Memory B cell (primary cell): ENCODE data around the gene BCR.
"Not testable (repeated sequence)": the region's sequence is repeated elsewhere in the genome, so short reads cannot be mapped to it uniquely, and the experiment has no call there.

Experiments
- ATAC-seq: fragments of 150-1000 bp; cut with Tn5 transposase; 2 replicates; pipeline ENCODE4 v1.10.0; 2021; ENCODE audit warnings: low read depth, mild to moderate bottlenecking, moderate library complexity
- DNase-seq, 2 donors: peaks; one replicate each; pipeline ENCODE4 v3.0.0; 2022; ENCODE audit warnings: low spot score in 2 of 2
- H3K27ac Mint-ChIP-seq: one replicate; pipeline ENCODE4 v1.8.0; 2022; ENCODE audit warnings: mild to moderate bottlenecking, moderate library complexity, mixed read lengths
- H3K27me3 Mint-ChIP-seq: one replicate; pipeline ENCODE4 v1.8.0; 2022; ENCODE audit warnings: mixed read lengths
- H3K36me3 Mint-ChIP-seq: one replicate; pipeline ENCODE4 v1.8.0; 2022; ENCODE audit warnings: mild to moderate bottlenecking, mixed read lengths
- H3K4me1 Mint-ChIP-seq: one replicate; pipeline ENCODE4 v1.8.0; 2022; ENCODE audit warnings: mixed read lengths
- H3K4me3 Mint-ChIP-seq: one replicate; pipeline ENCODE4 v1.8.0; 2022; ENCODE audit warnings: mild to moderate bottlenecking, moderate library complexity, mixed read lengths
- H3K9me3 Mint-ChIP-seq: one replicate; pipeline ENCODE4 v1.8.0; 2022; ENCODE audit warnings: mixed read lengths

The BCR gene

DNA sequence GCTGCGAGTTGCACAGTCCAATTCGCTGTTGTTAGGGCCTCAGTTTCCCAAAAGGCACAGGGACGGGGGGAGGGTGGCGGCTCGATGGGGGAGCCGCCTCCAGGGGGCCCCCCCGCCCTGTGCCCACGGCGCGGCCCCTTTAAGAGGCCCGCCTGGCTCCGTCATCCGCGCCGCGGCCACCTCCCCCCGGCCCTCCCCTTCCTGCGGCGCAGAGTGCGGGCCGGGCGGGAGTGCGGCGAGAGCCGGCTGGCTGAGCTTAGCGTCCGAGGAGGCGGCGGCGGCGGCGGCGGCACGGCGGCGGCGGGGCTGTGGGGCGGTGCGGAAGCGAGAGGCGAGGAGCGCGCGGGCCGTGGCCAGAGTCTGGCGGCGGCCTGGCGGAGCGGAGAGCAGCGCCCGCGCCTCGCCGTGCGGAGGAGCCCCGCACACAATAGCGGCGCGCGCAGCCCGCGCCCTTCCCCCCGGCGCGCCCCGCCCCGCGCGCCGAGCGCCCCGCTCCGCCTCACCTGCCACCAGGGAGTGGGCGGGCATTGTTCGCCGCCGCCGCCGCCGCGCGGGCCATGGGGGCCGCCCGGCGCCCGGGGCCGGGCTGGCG lies at the start of gene BCR:
Gene BCR (plus strand): TSS at position 209 of the 592 bp plus-strand sequence. CDS start 452 bp downstream, outside the sequence.
- peak within 1 kb of the TSS; percentile 83 for H3K4me3 Mint-ChIP-seq
- ATAC-seq (peak; percentile 72), DNase-seq (peak; percentile 30 to 44)
- peak within 1 kb of the TSS; percentile 54 for H3K27ac Mint-ChIP-seq
- H3K36me3 Mint-ChIP-seq, result no peaks in the 10 kb centered on the region
- H3K9me3 Mint-ChIP-seq, result peaks cover 3% of the 10 kb centered on the region
- H3K27me3 Mint-ChIP-seq, result no peaks in the 10 kb centered on the region
- peaks cover 42% of the 10 kb centered on the region for H3K4me1 Mint-ChIP-seq

GRCh38 chr22:23130697-23131096 lies 49.6 kb upstream of the BCR start:
- ATAC-seq (no peak), DNase-seq (no peak)
- Mint-ChIP-seq H3K4me1 (peaks cover 5% of the 10 kb centered on the region), H3K4me3 (no peak overlapping the region), H3K27ac (no peak overlapping the region), H3K36me3 (no peaks in the 10 kb centered on the region), H3K9me3 (no peaks in the 10 kb centered on the region), H3K27me3 (no peaks in the 10 kb centered on the region)

GRCh38 chr22:23131931-23132330 lies 48.4 kb upstream of the BCR start:
- no peak for ATAC-seq
- H3K4me3 Mint-ChIP-seq, result no peak overlapping the region
- H3K9me3 Mint-ChIP-seq, result no peaks in the 10 kb centered on the region
- no peak for DNase-seq
- H3K36me3 Mint-ChIP-seq, result no peaks in the 10 kb centered on the region
- H3K4me1 Mint-ChIP-seq, result peaks cover 10% of the 10 kb centered on the region
- no peaks in the 10 kb centered on the region for H3K27me3 Mint-ChIP-seq
- no peak overlapping the region for H3K27ac Mint-ChIP-seq

DNA sequence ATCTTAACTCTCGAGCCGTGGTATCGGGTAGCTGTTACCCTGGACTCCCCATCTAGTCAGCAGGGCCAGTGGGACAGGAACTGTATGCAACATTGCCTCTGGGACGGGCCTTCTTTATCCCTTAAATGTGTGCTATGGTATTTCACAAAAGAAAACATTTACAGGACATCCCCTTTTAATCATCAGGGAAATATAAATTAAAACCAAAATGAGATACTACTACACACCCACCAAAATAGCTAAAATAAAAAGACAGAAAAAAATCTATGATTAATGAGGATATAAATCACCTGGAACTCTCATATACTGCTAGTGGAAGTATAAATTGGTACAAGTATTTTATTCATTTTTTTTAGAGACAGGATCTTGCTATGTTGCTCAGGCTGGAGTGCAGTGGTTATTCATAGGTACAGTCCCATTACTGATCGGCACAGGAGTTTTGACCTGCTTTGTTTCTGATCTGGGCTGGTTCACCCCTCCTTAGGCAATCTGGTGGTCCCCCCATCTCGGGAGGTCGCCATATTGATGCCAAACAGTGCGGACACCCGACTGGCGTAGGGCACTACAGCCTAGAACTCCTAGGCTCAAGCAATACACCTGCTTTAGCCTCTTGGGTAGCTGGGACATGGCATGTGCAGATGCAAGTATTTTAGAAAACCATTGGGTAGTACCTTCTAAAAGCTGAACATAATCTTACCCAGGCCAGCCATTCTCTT lies 47.8 kb upstream of the BCR start:
- no peaks in the 10 kb centered on the region for H3K9me3 Mint-ChIP-seq
- no peaks in the 10 kb centered on the region for H3K36me3 Mint-ChIP-seq
- no peaks in the 10 kb centered on the region for H3K27me3 Mint-ChIP-seq
- H3K27ac Mint-ChIP-seq, result no peak overlapping the region
- peaks cover 10% of the 10 kb centered on the region for H3K4me1 Mint-ChIP-seq
- ATAC-seq (no peak), DNase-seq (no peak)
- H3K4me3 Mint-ChIP-seq, result no peak overlapping the region

DNA sequence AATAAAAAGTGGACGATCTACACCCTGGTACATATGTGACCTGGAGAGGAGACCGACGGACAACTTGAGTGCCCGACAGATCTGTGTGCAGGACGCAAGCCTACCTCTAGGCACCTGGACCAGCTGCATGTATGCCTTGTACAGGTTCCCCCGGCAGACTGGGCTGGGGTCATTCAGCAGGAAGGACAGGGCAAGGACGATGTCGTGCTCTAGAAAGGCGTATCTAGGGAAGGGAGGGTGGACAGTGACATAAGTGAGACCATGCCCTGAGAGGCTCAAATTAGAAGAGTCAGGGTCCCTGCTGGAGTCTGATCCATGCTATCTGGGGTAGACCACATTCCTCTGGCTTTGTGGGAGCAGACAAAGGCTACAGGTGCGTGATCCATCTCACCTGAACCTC lies 46.4 kb upstream of the BCR start:
- Mint-ChIP-seq H3K4me1 (peaks cover 11% of the 10 kb centered on the region), H3K27ac (no peak overlapping the region), H3K36me3 (no peaks in the 10 kb centered on the region), H3K4me3 (no peak overlapping the region), H3K9me3 (no peaks in the 10 kb centered on the region), H3K27me3 (no peaks in the 10 kb centered on the region)
- no peak for ATAC-seq
- DNase-seq, result no peak

DNA sequence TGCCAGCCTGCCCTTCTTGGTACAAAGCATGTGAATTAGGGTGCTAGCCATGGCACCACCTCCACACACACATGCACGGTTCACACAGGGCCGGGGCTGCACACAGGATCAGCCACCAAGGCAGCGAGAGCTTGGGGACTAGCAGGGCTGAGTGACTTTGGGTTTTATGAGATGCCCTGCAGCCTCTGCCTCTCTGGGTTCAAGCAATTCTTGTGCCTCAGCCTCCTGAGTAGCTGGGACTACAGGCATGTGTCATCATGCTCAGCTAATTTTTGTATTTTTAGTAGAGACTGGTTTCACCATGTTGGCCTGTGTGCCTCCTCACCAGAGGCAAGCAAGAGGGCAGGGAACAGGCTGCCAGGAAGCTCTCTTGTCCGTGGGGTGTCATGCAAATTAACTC lies 43.3 kb upstream of the BCR start:
- DNase-seq, H3K9me3 Mint-ChIP-seq, H3K27me3 Mint-ChIP-seq, H3K36me3 Mint-ChIP-seq, H3K4me3 Mint-ChIP-seq, ATAC-seq: not testable (repeated sequence)
- H3K4me1 Mint-ChIP-seq, result peaks cover 15% of the 10 kb centered on the region
- peak overlapping the region; percentile 96 for H3K27ac Mint-ChIP-seq

DNA sequence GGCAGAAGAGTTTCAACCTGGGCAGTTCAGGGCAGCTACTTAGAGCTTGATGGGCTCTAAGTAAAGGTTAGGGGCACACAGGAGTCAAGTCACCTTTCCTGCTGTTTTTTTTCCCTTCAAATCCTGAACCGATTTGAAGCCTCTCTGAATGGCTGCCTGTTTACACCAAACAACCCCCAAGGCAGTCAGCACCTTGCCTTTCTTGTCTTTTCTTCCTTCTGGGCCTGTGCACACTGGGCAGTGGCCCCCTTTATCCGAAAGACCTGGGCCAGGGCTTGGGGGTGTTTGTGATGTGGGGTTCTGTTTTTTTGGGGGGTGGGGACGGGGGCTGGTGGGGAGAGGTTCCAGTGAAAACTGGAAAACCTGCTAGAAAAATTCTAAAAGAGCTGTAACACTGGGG lies 42.8 kb upstream of the BCR start:
- no peaks in the 10 kb centered on the region for H3K36me3 Mint-ChIP-seq
- DNase-seq, result no peak
- peaks cover 18% of the 10 kb centered on the region for H3K4me1 Mint-ChIP-seq
- no peak for ATAC-seq
- H3K9me3 Mint-ChIP-seq, result no peaks in the 10 kb centered on the region
- H3K27me3 Mint-ChIP-seq, result no peaks in the 10 kb centered on the region
- H3K4me3 Mint-ChIP-seq, result no peak overlapping the region
- H3K27ac Mint-ChIP-seq, result peak overlapping the region; percentile 96

DNA sequence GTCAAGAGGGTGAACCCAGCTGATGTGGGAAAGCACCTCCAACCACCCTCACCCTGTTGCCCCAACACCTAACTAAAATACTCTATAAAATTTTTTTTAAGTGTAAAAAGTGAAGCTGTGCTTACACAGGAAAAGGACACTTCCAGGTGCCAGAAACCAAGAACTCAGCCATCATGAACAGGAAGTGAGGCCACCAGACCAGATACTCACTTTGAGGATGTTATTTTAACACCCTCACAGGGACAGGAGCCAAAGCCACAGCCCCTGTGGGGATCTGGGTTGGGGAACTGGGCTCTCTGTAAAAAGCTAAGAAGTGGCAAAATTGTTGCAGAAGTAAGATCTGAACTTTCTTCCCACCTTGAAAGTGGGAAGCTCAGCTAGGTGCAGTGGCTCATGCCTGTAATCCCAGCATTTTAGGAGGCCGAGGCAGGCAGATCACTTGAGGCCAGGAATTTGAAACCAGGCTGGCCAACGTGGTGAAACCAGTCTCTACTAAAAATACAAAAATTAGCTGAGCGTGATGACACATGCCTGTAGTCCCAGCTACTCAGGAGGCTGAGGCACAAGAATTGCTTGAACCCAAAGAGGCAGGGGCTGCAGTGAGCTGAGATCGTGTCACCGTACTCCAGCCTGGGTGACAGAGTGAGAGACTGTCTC lies 42.3 kb upstream of the BCR start:
- Mint-ChIP-seq H3K4me1 (peaks cover 22% of the 10 kb centered on the region), H3K4me3 (peak overlapping the region; percentile 69), H3K27ac (peak overlapping the region; percentile 96), H3K27me3 (no peaks in the 10 kb centered on the region), H3K36me3 (no peaks in the 10 kb centered on the region), H3K9me3 (no peaks in the 10 kb centered on the region)
- peak; percentile 44 to 60 for DNase-seq
- ATAC-seq, result peak; percentile 59

- H3K9me3 Mint-ChIP-seq, result no peaks in the 10 kb centered on the region
- ATAC-seq, result no peak
- H3K27me3 Mint-ChIP-seq, result no peaks in the 10 kb centered on the region
- H3K4me3 Mint-ChIP-seq, result peak overlapping the region; percentile 69
- DNase-seq, result no peak
- H3K36me3 Mint-ChIP-seq, result no peaks in the 10 kb centered on the region
- peak overlapping the region; percentile 96 for H3K27ac Mint-ChIP-seq
- peaks cover 25% of the 10 kb centered on the region for H3K4me1 Mint-ChIP-seq
Observed at GRCh38 chr22:23138584-23139435, 41.5 kb upstream of the BCR start.

- ATAC-seq (no peak), DNase-seq (no peak)
- Mint-ChIP-seq H3K4me3 (no peak overlapping the region), H3K27ac (no peak overlapping the region), H3K36me3 (no peaks in the 10 kb centered on the region), H3K27me3 (no peaks in the 10 kb centered on the region), H3K4me1 (peaks cover 28% of the 10 kb centered on the region), H3K9me3 (no peaks in the 10 kb centered on the region)
Observed at GRCh38 chr22:23140385-23140784, 39.9 kb upstream of the BCR start.

DNA sequence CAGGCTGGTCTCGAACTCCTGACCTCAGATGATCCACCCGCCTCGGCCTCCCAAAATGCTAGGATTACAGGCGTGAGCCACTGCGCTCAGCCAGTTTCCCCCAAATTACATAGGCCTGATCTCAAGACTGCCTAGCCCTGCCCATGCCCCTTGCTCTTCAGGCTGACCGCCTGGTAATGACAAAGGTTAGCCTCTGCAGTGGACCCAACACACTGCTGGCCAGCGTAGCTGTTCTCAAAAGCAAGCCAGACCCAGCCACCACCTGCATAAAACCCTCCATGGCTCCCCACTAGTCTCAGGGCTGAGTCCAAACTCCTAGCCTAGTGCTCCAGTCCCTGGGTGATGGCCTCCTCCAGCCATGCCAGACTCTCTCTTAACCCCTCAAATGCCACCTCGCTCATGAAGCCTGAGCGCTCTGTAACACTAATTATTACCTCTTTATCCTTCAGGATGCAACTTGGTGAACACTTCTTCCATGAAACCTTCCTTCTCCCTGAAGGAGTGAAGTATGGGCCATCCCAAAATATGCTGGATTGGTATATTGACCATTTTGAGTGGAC lies 37.7 kb upstream of the BCR start:
- peak overlapping the region; percentile 98 for H3K27ac Mint-ChIP-seq
- H3K9me3 Mint-ChIP-seq, result no peaks in the 10 kb centered on the region
- ATAC-seq (no peak), DNase-seq (no peak)
- H3K4me3 Mint-ChIP-seq, result peak overlapping the region; percentile 76
- no peaks in the 10 kb centered on the region for H3K36me3 Mint-ChIP-seq
- H3K4me1 Mint-ChIP-seq, result peaks cover 22% of the 10 kb centered on the region
- H3K27me3 Mint-ChIP-seq, result no peaks in the 10 kb centered on the region

DNA sequence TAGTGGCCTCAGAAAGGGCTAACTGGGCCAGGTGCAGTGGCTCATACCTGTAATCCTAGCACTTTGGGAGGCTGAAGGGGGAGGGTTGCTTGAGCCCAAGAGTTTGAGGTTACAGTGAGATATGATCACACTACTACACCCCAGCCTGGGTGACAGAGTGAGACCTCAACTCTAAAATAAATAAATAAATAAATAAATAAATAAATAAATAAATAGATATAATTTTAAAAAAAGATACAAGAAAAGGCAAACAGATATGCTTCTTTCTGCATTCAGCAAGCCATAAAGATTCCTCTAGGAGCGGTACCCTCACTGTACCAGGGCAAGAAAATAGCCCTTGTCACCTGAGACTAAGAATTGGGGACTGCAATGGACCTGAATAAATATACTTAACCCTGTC lies 37.2 kb upstream of the BCR start:
- H3K4me3 Mint-ChIP-seq, result no peak overlapping the region
- H3K36me3 Mint-ChIP-seq, result no peaks in the 10 kb centered on the region
- peaks cover 20% of the 10 kb centered on the region for H3K4me1 Mint-ChIP-seq
- ATAC-seq, result no peak
- DNase-seq, result no peak
- H3K9me3 Mint-ChIP-seq, result no peaks in the 10 kb centered on the region
- no peaks in the 10 kb centered on the region for H3K27me3 Mint-ChIP-seq
- peak overlapping the region; percentile 98 for H3K27ac Mint-ChIP-seq

GRCh38 chr22:23144432-23144831 lies 35.9 kb upstream of the BCR start:
- Mint-ChIP-seq H3K27ac (peak overlapping the region; percentile 98), H3K4me1 (peaks cover 16% of the 10 kb centered on the region), H3K27me3 (no peaks in the 10 kb centered on the region), H3K9me3 (no peaks in the 10 kb centered on the region), H3K4me3 (peak overlapping the region; percentile 86), H3K36me3 (no peaks in the 10 kb centered on the region)
- no peak for DNase-seq
- no peak for ATAC-seq
